B cell (primary cell): Measurements from ENCODE around the gene VIPR2. TPM values are rescaled to one million over a fixed set of nuclear protein-coding genes. Genes with fewer than 3 reads are reported as not detected.

Source experiments
- ATAC-seq: fragments of 200-7000 bp; cut with Tn5 transposase; one replicate; pipeline ENCODE4 v1.10.0; 2021; ENCODE audit warnings: low read depth, mild to moderate bottlenecking, moderate number of reproducible peaks, moderate library complexity
- CTCF ChIA-PET: fragments of 350-600 bp; sonication (Branson Sonifier 250); formaldehyde crosslinking; loops from one replicate; lab custom pipeline; 2021; ENCODE audit warnings: antibody characterized with exemption, inconsistent platforms; lab: Charles Lee
- POLR2A ChIA-PET: fragments of 350-600 bp; sonication (Branson Sonifier 250); formaldehyde crosslinking; loops from one replicate; lab custom pipeline; 2021; ENCODE audit warnings: antibody characterized with exemption; lab: Charles Lee
- DNase-seq: peaks from one replicate; pipeline ENCODE4 v3.0.0; 2013
- H2AFZ ChIP-seq: 2 replicates; pipeline ENCODE4 v1.6.1; 2012; ENCODE audit warnings: mild to moderate bottlenecking, low read depth, low read length; ENCODE audit not compliant: insufficient read depth, poor library complexity, severe bottlenecking
- H3K27ac ChIP-seq, 2 donors: 1 replicate in 1 of 2; 2 replicates in 1 of 2; pipeline ENCODE4 v1.5.1; 2012 to 2013; ENCODE audit warnings: low read length in 2 of 2, mild to moderate bottlenecking in 2 of 2, moderate library complexity in 1 of 2
- H3K27me3 ChIP-seq, 4 experiments: fragments of 200-600 bp in 1 of 4; sonication (generic) in 1 of 4; replicated peaks in 1 of 4; 1 replicate in 2 of 4; 2 replicates in 2 of 4; pipeline versions ENCODE4 v1.6.1 to v1.7.0; 2013 to 2016; ENCODE audit warnings: low read length in 3 of 4, mild to moderate bottlenecking in 2 of 4, mixed read lengths in 1 of 4, moderate library complexity in 1 of 4; ENCODE audit not compliant: insufficient read depth in 4 of 4, control insufficient read depth in 3 of 4; ENCODE audit errors: control extremely low read depth in 1 of 4
- H3K36me3 ChIP-seq, 2 experiments: replicated peaks in 1 of 2; 1 replicate in 1 of 2; 2 replicates in 1 of 2; pipeline versions ENCODE4 v1.6.1 to v1.7.1; 2013; ENCODE audit warnings: low read length in 1 of 2; ENCODE audit not compliant: insufficient read depth in 2 of 2, control insufficient read depth in 1 of 2; ENCODE audit errors: control extremely low read depth in 1 of 2, extremely low read depth in 1 of 2
- H3K4me1 ChIP-seq, 2 donors: fragments of 200-600 bp in 1 of 2; sonication (generic) in 1 of 2; 1 replicate in 1 of 2; 2 replicates in 1 of 2; pipeline versions ENCODE4 v1.5.1 to v1.6.1; 2013 to 2017; ENCODE audit warnings: low read length in 2 of 2; ENCODE audit not compliant: control insufficient read depth in 2 of 2, insufficient read depth in 2 of 2
- H3K4me2 ChIP-seq: replicated peaks from 2 replicates; pipeline ENCODE3; 2012; ENCODE audit warnings: mild to moderate bottlenecking, low read depth, low read length; ENCODE audit not compliant: poor library complexity, severe bottlenecking
- H3K4me3 ChIP-seq, 5 experiments: fragments of 200-600 bp in 1 of 5; sonication (generic) in 1 of 5; 1 replicate in 3 of 5; 2 replicates in 2 of 5; pipeline versions ENCODE4 v1.5.1 to v1.7.0; 2011 to 2016; ENCODE audit warnings: low read length in 4 of 5, mild to moderate bottlenecking in 4 of 5, low read depth in 2 of 5, control low read depth in 1 of 5, moderate library complexity in 1 of 5; ENCODE audit not compliant: insufficient read depth in 1 of 5; ENCODE audit errors: control extremely low read depth in 1 of 5, extremely low read depth in 1 of 5
- H3K79me2 ChIP-seq: fragments of 200-600 bp; sonication (generic); one replicate; pipeline ENCODE4 v1.6.0; 2016; ENCODE audit warnings: low read length; ENCODE audit not compliant: control insufficient read depth, insufficient read depth
- H3K9ac ChIP-seq: fragments of 200-600 bp; sonication (generic); 2 replicates; pipeline ENCODE4 v1.6.1; 2017; ENCODE audit warnings: mild to moderate bottlenecking, low read length, moderate library complexity
- H3K9me3 ChIP-seq, 3 donors: one replicate each; pipeline versions ENCODE4 v1.6.1 to v1.7.1; 2013; ENCODE audit warnings: low read length in 2 of 3; ENCODE audit not compliant: control insufficient read depth in 2 of 3, insufficient read depth in 1 of 3; ENCODE audit errors: control extremely low read depth in 1 of 3
- H4K20me1 ChIP-seq: 2 replicates; pipeline ENCODE4 v1.6.0; 2012; ENCODE audit warnings: mild to moderate bottlenecking, low read length; ENCODE audit not compliant: insufficient read depth, control insufficient read depth, poor library complexity, severe bottlenecking
- H3K27ac Mint-ChIP-seq: one replicate; pipeline ENCODE4 v1.8.0; 2021; ENCODE audit warnings: mixed read lengths
- H3K27me3 Mint-ChIP-seq: one replicate; pipeline ENCODE4 v1.8.0; 2021; ENCODE audit warnings: mixed read lengths
- H3K4me1 Mint-ChIP-seq: one replicate; pipeline ENCODE4 v1.8.0; 2021; ENCODE audit warnings: mixed read lengths
- H3K4me3 Mint-ChIP-seq: one replicate; pipeline ENCODE4 v1.8.0; 2021; ENCODE audit warnings: mixed read lengths
- H3K9me3 Mint-ChIP-seq: one replicate; pipeline ENCODE4 v1.8.0; 2022; ENCODE audit warnings: mixed read lengths; ENCODE audit not compliant: insufficient read depth
- CTCF ChIP-seq: fragments of 200-600 bp; IDR thresholded peaks from one replicate; pipeline ENCODE4 v1.8.0; 2022; ENCODE audit warnings: antibody characterized with exemption, mild to moderate bottlenecking
- EZH2 ChIP-seq: IDR thresholded peaks from 2 replicates; pipeline ENCODE4 v1.6.1; 2012; ENCODE audit warnings: borderline replicate concordance, low read depth, mild to moderate bottlenecking, moderate library complexity, low read length; ENCODE audit not compliant: insufficient read depth, poor library complexity, severe bottlenecking
- WGBS: methylation state at CpG from one replicate; pipeline ENCODE4 v1.1.5; 2013; ENCODE audit warnings: missing lambda C conversion rate; ENCODE audit not compliant: insufficient coverage; 5-methylcytosine and 5-hydroxymethylcytosine counted together
- intact Hi-C: fragments of 100-400 bp; cut with micrococcal nuclease; formaldehyde crosslinking; loops from one replicate; pipeline ENCODE4 v1.10.0; 2022
- polyA plus RNA-seq: library from polyadenylated mRNA; depleted of rRNA; stranded (reverse); fragments of >200 nt; gene quantifications from 2 replicates; pipeline ENCODE4 v1.2.3, GENCODE V29; 2012
- total RNA-seq, 2 donors: library from RNA; stranded (reverse); fragments of 120-200 nt in 1 of 2; gene quantifications; 1 replicate in 1 of 2; 2 replicates in 1 of 2; pipeline versions ENCODE4 v1.2.3 to v1.2.4, GENCODE V29; 2013 to 2022

Gene VIPR2
- total and polyA plus RNA-seq, 2 donors (not counting 1 experiment from before 2014, with no cell fraction given): not detected

DNA sequence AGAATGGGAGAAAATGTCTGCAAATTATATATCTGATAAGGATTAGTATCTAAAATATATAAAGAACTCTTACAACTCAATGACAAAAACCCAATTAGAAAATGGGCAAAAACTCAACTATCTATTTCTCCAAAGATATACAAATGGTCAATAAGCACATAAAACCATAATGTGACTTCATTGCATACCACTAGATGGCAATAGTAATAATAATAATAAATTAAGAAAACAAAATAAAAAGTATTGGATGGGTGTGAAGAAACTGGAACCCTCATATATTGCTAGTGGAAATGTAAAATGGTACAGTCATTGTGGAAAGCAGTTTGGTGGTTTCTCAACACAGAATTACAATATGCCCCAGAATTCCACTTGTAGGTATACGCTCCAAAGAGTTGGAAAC, 98.8 kb downstream of the VIPR2 start:
- no peaks in the 10 kb centered on the region for H3K27me3 ChIP-seq
- ATAC-seq (no peak), DNase-seq (no peak)
- no peaks in the 10 kb centered on the region for H3K4me1 ChIP-seq
- H3K36me3 ChIP-seq: no peaks in the 10 kb centered on the region
- H3K4me1 Mint-ChIP-seq: no peaks in the 10 kb centered on the region
- no peaks in the 10 kb centered on the region for H3K27me3 Mint-ChIP-seq
- H3K4me3 Mint-ChIP-seq: no peak overlapping the region
- ChIA-PET CTCF (no interaction called here), POLR2A (no interaction called here)
- TF ChIP-seq CTCF: no peak
- no peak for TF ChIP-seq EZH2
- H3K4me3 ChIP-seq: no peak overlapping the region
- no peak overlapping the region for H3K9ac ChIP-seq
- WGBS: no CpG with 5 or more reads among the region's 1 CpG
- intact Hi-C loops: no loop called here
- H4K20me1 ChIP-seq: no peaks in the 10 kb centered on the region
- no peaks in the 10 kb centered on the region for H3K9me3 Mint-ChIP-seq
- H2AFZ ChIP-seq: no peak overlapping the region
- no peak overlapping the region for H3K27ac Mint-ChIP-seq
- H3K4me2 ChIP-seq: no peak overlapping the region
- no peaks in the 10 kb centered on the region for H3K79me2 ChIP-seq
- H3K9me3 ChIP-seq: peaks cover 0 to 16% (median 0%) of the 10 kb centered on the region in 3 donors
- H3K27ac ChIP-seq: no peak overlapping the region

GRCh38 chr7:159042581-159043101, 102.0 kb downstream of the VIPR2 start:
- no peaks in the 10 kb centered on the region for H3K4me1 ChIP-seq
- H3K79me2 ChIP-seq: no peaks in the 10 kb centered on the region
- no peak for ATAC-seq
- intact Hi-C loops: no loop called here
- DNase-seq: no peak
- H3K4me2 ChIP-seq: no peak overlapping the region
- 92% methylated on average over 5 of the region's 5 CpGs for WGBS
- no peak overlapping the region for H3K9ac ChIP-seq
- no peak overlapping the region for H3K4me3 ChIP-seq
- Mint-ChIP-seq H3K27ac (no peak overlapping the region), H3K4me1 (no peaks in the 10 kb centered on the region), H3K27me3 (no peaks in the 10 kb centered on the region), H3K4me3 (no peak overlapping the region), H3K9me3 (no peaks in the 10 kb centered on the region)
- H2AFZ ChIP-seq: no peak overlapping the region
- no peaks in the 10 kb centered on the region for H4K20me1 ChIP-seq
- peaks cover 0 to 18% (median 0%) of the 10 kb centered on the region in 3 donors for H3K9me3 ChIP-seq
- H3K27me3 ChIP-seq: no peaks in the 10 kb centered on the region
- no peak overlapping the region for H3K27ac ChIP-seq
- H3K36me3 ChIP-seq: no peaks in the 10 kb centered on the region
- no peak for TF ChIP-seq CTCF
- TF ChIP-seq EZH2: no peak
- POLR2A ChIA-PET: no interaction called here
- CTCF ChIA-PET: no interaction called here
